Muscle of back (tissue), 13 donors: Measurements from ENCODE around the gene KCNJ3. TPM values are rescaled to one million over a fixed set of nuclear protein-coding genes. Genes with fewer than 3 reads are reported as not detected.

ENCODE experiments used
- DNase-seq, 3 donors: peaks; one replicate each; pipeline versions ENCODE4 v3.0.0 to v3.0.0-alpha.2; 2013
- long read RNA-seq, 9 donors: transcript quantifications; one replicate each; lab custom pipeline, GENCODE V29; 2026
- polyA plus RNA-seq, 10 donors: library from polyadenylated mRNA; unstranded; fragments of 120-200 nt; gene quantifications; one replicate each; pipeline ENCODE4 v1.2.1, GENCODE V29; 2013; ENCODE audit not compliant: insufficient read length in 10 of 10

The KCNJ3 gene
- polyA plus RNA-seq = 1 to 10 TPM in 1 of 10 donors, under 1 TPM in 9; 0.31 to 1.0 (median 0.73) TPM
- long read RNA-seq, donor 1 = 0 reads
- long read RNA-seq, donor 2 = 0 reads
- long read RNA-seq, donor 3 = 0 reads
- long read RNA-seq, donor 4 = 0 reads
- long read RNA-seq, donor 5 = 0 reads
- long read RNA-seq, donor 6 = 0 reads
- long read RNA-seq, donor 7 = 0 reads
- long read RNA-seq, donor 8 = 0 reads
- long read RNA-seq, donor 9 = 0 reads

GRCh38 chr2:154698296-154698720 is at the start of gene KCNJ3:
TSS of gene KCNJ3 (plus strand) at chr2:154698695. CDS start at chr2:154698776, 81 bp downstream.
- no peak for DNase-seq

- DNase-seq = no peak
Measured at GRCh38 chr2:154655499-154655898, 43.0 kb upstream of the KCNJ3 start.

- no peak for DNase-seq
Measured at GRCh38 chr2:154658854-154659253, 39.6 kb upstream of the KCNJ3 start.

GRCh38 chr2:154664248-154664647 is 34.2 kb upstream of the KCNJ3 start:
- no peak for DNase-seq

GRCh38 chr2:154670083-154670482 is 28.4 kb upstream of the KCNJ3 start:
- DNase-seq = no peak

GRCh38 chr2:154673694-154674093 is 24.8 kb upstream of the KCNJ3 start:
- DNase-seq = no peak

- DNase-seq = no peak
Measured at GRCh38 chr2:154677401-154677800, 21.1 kb upstream of the KCNJ3 start.

GRCh38 chr2:154681741-154682140 is 16.8 kb upstream of the KCNJ3 start:
- DNase-seq = no peak

- no peak for DNase-seq
Measured at GRCh38 chr2:154686162-154686561, 12.3 kb upstream of the KCNJ3 start.

- no peak for DNase-seq
Measured at GRCh38 chr2:154688373-154688772, 10.1 kb upstream of the KCNJ3 start.

GRCh38 chr2:154689158-154689557 is 9.3 kb upstream of the KCNJ3 start:
- DNase-seq = no peak

GRCh38 chr2:154692927-154693326 is 5.6 kb upstream of the KCNJ3 start:
- DNase-seq = no peak

- no peak for DNase-seq
Measured at GRCh38 chr2:154693741-154694340, 4.7 kb upstream of the KCNJ3 start.

GRCh38 chr2:154694881-154695280 is 3.6 kb upstream of the KCNJ3 start:
- DNase-seq = no peak

- DNase-seq = no peak
Measured at GRCh38 chr2:154696369-154696768, 2.1 kb upstream of the KCNJ3 start.

GRCh38 chr2:154696810-154697417 is 1.6 kb upstream of the KCNJ3 start:
- no peak for DNase-seq

- DNase-seq = peak in 2 of 3 donors; percentile 22 to 71
Measured at GRCh38 chr2:154697418-154698252, 860 bp upstream of the KCNJ3 start.

- DNase-seq = peak in 1 of 3 donors; percentile 33
Measured at GRCh38 chr2:154698721-154699574, 453 bp downstream of the KCNJ3 start.

- no peak for DNase-seq
Measured at GRCh38 chr2:154699575-154699930, 1.1 kb downstream of the KCNJ3 start.

- DNase-seq = no peak
Measured at GRCh38 chr2:154700136-154700535, 1.6 kb downstream of the KCNJ3 start.

- no peak for DNase-seq
Measured at GRCh38 chr2:154704991-154705390, 6.5 kb downstream of the KCNJ3 start.

- no peak for DNase-seq
Measured at GRCh38 chr2:154706660-154707059, 8.2 kb downstream of the KCNJ3 start.
